SK-N-SH (cell line): ENCODE data around the gene SORCS3. TPM values are rescaled to one million over a fixed set of nuclear protein-coding genes. Genes with fewer than 3 reads are reported as not detected.

Experiments used
- CTCF ChIA-PET: fragments of 300-600, 350-600 bp; formaldehyde crosslinking; extraction: SDS; loops from one replicate; lab custom pipeline; 2021; lab: Yijun Ruan, JAX
- POLR2A ChIA-PET: fragments of 350-600 bp; sonication (Branson Sonifier 250); formaldehyde crosslinking; extraction: SDS; loops from one replicate; lab custom pipeline; 2020; ENCODE audit warnings: antibody characterized with exemption, inconsistent platforms; lab: Yijun Ruan, JAX
- DNase-seq: peaks from one replicate; pipeline ENCODE4 v3.0.0; 2012
- H2AFZ ChIP-seq: fragments of 200-600 bp; sonication (generic); 2 replicates; pipeline ENCODE4 v1.8.1; 2016; ENCODE audit warnings: antibody characterized with exemption, mild to moderate bottlenecking, low read depth
- H3F3A ChIP-seq: fragments of 200-600 bp; sonication (generic); replicated peaks from 2 replicates; pipeline ENCODE3; 2016; ENCODE audit warnings: antibody characterized with exemption, mild to moderate bottlenecking; ENCODE audit not compliant: insufficient read depth
- H3K27ac ChIP-seq, 2 experiments: fragments of 200-500 bp in 1 of 2; fragments of 200-600 bp in 1 of 2; sonication (Bioruptor generic) in 1 of 2; sonication (generic), shearing (Covaris generic) in 1 of 2; 2 replicates each; pipeline versions ENCODE4 v1.5.1 to v1.6.1; 2014 to 2016; ENCODE audit warnings: low read depth in 2 of 2, inconsistent platforms in 1 of 2, low read length in 1 of 2, mild to moderate bottlenecking in 1 of 2, mixed read lengths in 1 of 2
- H3K27me3 ChIP-seq: fragments of 200-600 bp; sonication (generic), shearing (Covaris generic); 2 replicates; pipeline ENCODE4 v1.6.1; 2016; ENCODE audit warnings: mixed run types; ENCODE audit not compliant: insufficient read depth
- H3K36me3 ChIP-seq, 2 experiments: fragments of 200-500 bp in 1 of 2; fragments of 200-600 bp in 1 of 2; sonication (Bioruptor generic) in 1 of 2; sonication (generic) in 1 of 2; replicated peaks in 1 of 2; 2 replicates each; pipeline versions ENCODE3 to v1.5.1; 2014 to 2016; ENCODE audit warnings: low read length in 1 of 2, mild to moderate bottlenecking in 1 of 2; ENCODE audit not compliant: insufficient read depth in 2 of 2, control insufficient read depth in 1 of 2
- H3K4me1 ChIP-seq, 2 experiments: fragments of 200-500 bp in 1 of 2; fragments of 200-600 bp in 1 of 2; sonication (Bioruptor generic) in 1 of 2; sonication (generic), shearing (Covaris generic) in 1 of 2; 2 replicates each; pipeline versions ENCODE4 v1.5.1 to v1.6.1; 2014 to 2016; ENCODE audit warnings: low read depth in 1 of 2, low read length in 1 of 2, mixed run types in 1 of 2; ENCODE audit not compliant: insufficient read depth in 2 of 2, control insufficient read depth in 1 of 2
- H3K4me2 ChIP-seq: fragments of 200-600 bp; sonication (generic), shearing (Covaris generic); 2 replicates; pipeline ENCODE4 v1.6.1; 2017; ENCODE audit warnings: mixed run types
- H3K4me3 ChIP-seq, 2 experiments: fragments of 200-500 bp in 1 of 2; fragments of 200-600 bp in 1 of 2; sonication (Bioruptor generic) in 1 of 2; sonication (generic), shearing (Covaris generic) in 1 of 2; 2 replicates each; pipeline versions ENCODE4 v1.5.1 to v1.8.1; 2014 to 2016; ENCODE audit warnings: low read depth in 2 of 2, inconsistent platforms in 1 of 2, low read length in 1 of 2, mild to moderate bottlenecking in 1 of 2, mixed read lengths in 1 of 2, moderate library complexity in 1 of 2
- H3K79me2 ChIP-seq: fragments of 200-600 bp; sonication (generic); 2 replicates; pipeline ENCODE4 v1.8.1; 2017; ENCODE audit warnings: mild to moderate bottlenecking; ENCODE audit not compliant: insufficient read depth
- H3K9ac ChIP-seq: fragments of 200-600 bp; sonication (generic); 2 replicates; pipeline ENCODE4 v1.6.1; 2017; ENCODE audit warnings: mixed run types
- H3K9me2 ChIP-seq: fragments of 200-600 bp; sonication (generic); 2 replicates; pipeline ENCODE4 v1.6.1; 2017; ENCODE audit warnings: mixed run types
- H3K9me3 ChIP-seq: fragments of 200-600 bp; sonication (generic); 2 replicates; pipeline ENCODE4 v1.6.1; 2017; ENCODE audit warnings: mixed run types, mild to moderate bottlenecking, moderate library complexity
- H4K20me1 ChIP-seq: fragments of 200-600 bp; sonication (generic); 2 replicates; pipeline ENCODE4 v1.6.1; 2017; ENCODE audit warnings: mild to moderate bottlenecking, mixed run types; ENCODE audit not compliant: insufficient read depth
- ELF1 ChIP-seq: IDR thresholded peaks from 2 replicates; pipeline ENCODE4 v1.4.0; 2012
- EP300 ChIP-seq, 2 experiments: IDR thresholded peaks; 2 replicates each; pipeline versions ENCODE4 v1.4.0 to v1.6.1; 2012; ENCODE audit warnings: borderline replicate concordance in 1 of 2, low read depth in 1 of 2, low read length in 1 of 2
- EZH2phosphoT487 ChIP-seq: fragments of 200-600 bp; sonication (generic); IDR thresholded peaks from 2 replicates; pipeline ENCODE4 v1.6.1; 2017; ENCODE audit warnings: low read depth, mixed run types, mild to moderate bottlenecking, antibody characterized with exemption, moderate library complexity, borderline replicate concordance
- FOSL2 ChIP-seq: IDR thresholded peaks from 2 replicates; pipeline ENCODE4 v1.4.0; 2012; ENCODE audit warnings: low read depth, mild to moderate bottlenecking, moderate library complexity, borderline replicate concordance
- FOXJ3 ChIP-seq: sonication (generic); formaldehyde crosslinking; IDR thresholded peaks from 2 replicates; pipeline ENCODE4 v1.5.1; 2020; ENCODE audit warnings: mild to moderate bottlenecking, missing genetic modification reagents
- FOXM1 ChIP-seq: IDR thresholded peaks from 2 replicates; pipeline ENCODE4 v1.4.0; 2012; ENCODE audit warnings: low read depth, mild to moderate bottlenecking
- GATA2 ChIP-seq: sonication (generic); formaldehyde crosslinking; IDR thresholded peaks from 2 replicates; pipeline ENCODE4 v1.5.0; 2020; ENCODE audit warnings: mild to moderate bottlenecking, missing genetic modification reagents
- JUND ChIP-seq: IDR thresholded peaks from 2 replicates; pipeline ENCODE4 v1.4.0; 2012
- MXI1 ChIP-seq: IDR thresholded peaks from 2 replicates; pipeline ENCODE4 v1.6.1; 2012; ENCODE audit warnings: mild to moderate bottlenecking, low read depth, low read length, improper control_type of control experiment
- POLR2AphosphoS5 ChIP-seq: IDR thresholded peaks from 2 replicates; pipeline ENCODE4 v1.6.1; 2012; ENCODE audit warnings: low read depth, low read length
- RCOR1 ChIP-seq: fragments of 150-350 bp; IDR thresholded peaks from 2 replicates; pipeline ENCODE4 v1.6.1; 2017; ENCODE audit warnings: antibody characterized with exemption, low read length
- RFX5 ChIP-seq: IDR thresholded peaks from 2 replicates; pipeline ENCODE4 v1.6.1; 2012; ENCODE audit warnings: mild to moderate bottlenecking, improper control_type of control experiment, low read length
- SMC3 ChIP-seq: IDR thresholded peaks from 2 replicates; pipeline ENCODE4 v1.6.1; 2012; ENCODE audit warnings: low read depth, low read length, improper control_type of control experiment
- TAF1 ChIP-seq: IDR thresholded peaks from 2 replicates; pipeline ENCODE4 v1.6.1; 2012; ENCODE audit warnings: low read depth, mild to moderate bottlenecking, low read length, moderate library complexity, borderline replicate concordance
- WGBS: methylation state at CpG from one replicate; pipeline ENCODE4 v1.1.6; 2017; ENCODE audit warnings: low lambda C conversion rate; 5-methylcytosine and 5-hydroxymethylcytosine counted together
- polyA plus RNA-seq, 3 experiments: library from polyadenylated mRNA; depleted of rRNA; stranded (reverse); fragments of >200 nt; gene quantifications; 2 replicates each; pipeline ENCODE4 v1.2.3, GENCODE V29; 2012
- TF ChIP-seq, protein P1 (sequence below): IDR thresholded peaks from 2 replicates; pipeline ENCODE4 v1.4.0; 2012; ENCODE audit warnings: low read depth, borderline replicate concordance
- TF ChIP-seq, protein P2 (sequence below): fragments of 150-350 bp; IDR thresholded peaks from 2 replicates; pipeline ENCODE4 v1.6.1; 2016; ENCODE audit warnings: mild to moderate bottlenecking, low read depth, low read length

The SORCS3 gene
- polyA plus RNA-seq, 1 of the 3 experiments (the other 2 are of a cell fraction): not detected

GRCh38 chr10:105085980-105086379, 444.9 kb downstream of the SORCS3 start:
- no peak overlapping the region for H3K9ac ChIP-seq
- ChIA-PET CTCF (interaction anchor here (1.2 kb wide), 1 partner anchor 10 kb away, joined by 3 read pairs; no protein-coding TSS in a partner anchor), POLR2A (no interaction called here)
- no peaks in the 10 kb centered on the region for H3K4me1 ChIP-seq
- no peak overlapping the region for H3K4me2 ChIP-seq
- no peaks in the 10 kb centered on the region for H3K9me2 ChIP-seq
- H3F3A ChIP-seq: no peaks in the 10 kb centered on the region
- no peaks in the 10 kb centered on the region for H3K9me3 ChIP-seq
- H3K79me2 ChIP-seq: no peaks in the 10 kb centered on the region
- no peaks in the 10 kb centered on the region for H3K27me3 ChIP-seq
- no peak for DNase-seq
- 11% methylated on average over 2 of the region's 2 CpGs for WGBS
- H2AFZ ChIP-seq: no peak overlapping the region
- H4K20me1 ChIP-seq: no peaks in the 10 kb centered on the region
- no peaks in the 10 kb centered on the region for H3K36me3 ChIP-seq
- no peak overlapping the region for H3K4me3 ChIP-seq
- no peak for TF ChIP-seq FOXJ3 (CRISPR knock-in tag)
- no peak for TF ChIP-seq TAF1
- TF ChIP-seq FOXM1: no peak
- TF ChIP-seq MXI1: no peak
- no peak for TF ChIP-seq RCOR1
- TF ChIP-seq JUND: no peak
- TF ChIP-seq, protein P1, sequence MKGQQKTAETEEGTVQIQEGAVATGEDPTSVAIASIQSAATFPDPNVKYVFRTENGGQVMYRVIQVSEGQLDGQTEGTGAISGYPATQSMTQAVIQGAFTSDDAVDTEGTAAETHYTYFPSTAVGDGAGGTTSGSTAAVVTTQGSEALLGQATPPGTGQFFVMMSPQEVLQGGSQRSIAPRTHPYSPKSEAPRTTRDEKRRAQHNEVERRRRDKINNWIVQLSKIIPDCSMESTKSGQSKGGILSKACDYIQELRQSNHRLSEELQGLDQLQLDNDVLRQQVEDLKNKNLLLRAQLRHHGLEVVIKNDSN: no peak
- TF ChIP-seq ELF1: no peak
- TF ChIP-seq FOSL2: no peak
- TF ChIP-seq, protein P2, sequence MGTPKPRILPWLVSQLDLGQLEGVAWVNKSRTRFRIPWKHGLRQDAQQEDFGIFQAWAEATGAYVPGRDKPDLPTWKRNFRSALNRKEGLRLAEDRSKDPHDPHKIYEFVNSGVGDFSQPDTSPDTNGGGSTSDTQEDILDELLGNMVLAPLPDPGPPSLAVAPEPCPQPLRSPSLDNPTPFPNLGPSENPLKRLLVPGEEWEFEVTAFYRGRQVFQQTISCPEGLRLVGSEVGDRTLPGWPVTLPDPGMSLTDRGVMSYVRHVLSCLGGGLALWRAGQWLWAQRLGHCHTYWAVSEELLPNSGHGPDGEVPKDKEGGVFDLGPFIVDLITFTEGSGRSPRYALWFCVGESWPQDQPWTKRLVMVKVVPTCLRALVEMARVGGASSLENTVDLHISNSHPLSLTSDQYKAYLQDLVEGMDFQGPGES: no peak
- no peak overlapping the region for H3K27ac ChIP-seq

DNA sequence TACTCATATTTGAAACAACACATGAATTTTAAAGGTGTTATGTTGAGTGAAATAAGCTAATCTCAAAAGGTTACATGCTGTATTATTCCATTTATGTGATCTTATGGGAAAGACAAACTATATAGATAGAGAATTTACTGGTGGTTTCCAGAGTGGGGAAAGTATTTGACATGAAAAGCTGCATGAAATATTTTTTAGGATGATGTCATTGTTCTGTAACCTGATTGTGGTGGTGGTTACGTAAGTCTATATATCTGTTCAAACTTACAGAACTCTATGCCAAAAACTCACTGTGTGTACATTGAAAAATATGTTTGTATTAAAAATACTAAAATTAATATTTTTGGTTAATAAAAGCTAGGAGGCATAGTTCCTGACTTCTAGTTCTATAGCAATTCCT, 453.0 kb downstream of the SORCS3 start:
- Histone ChIP-seq H3K9me3 (no peaks in the 10 kb centered on the region), H3K9ac (no peak overlapping the region), H3K79me2 (no peaks in the 10 kb centered on the region), H3F3A (no peaks in the 10 kb centered on the region), H3K36me3 (no peaks in the 10 kb centered on the region), H3K4me3 (no peak overlapping the region), H4K20me1 (no peaks in the 10 kb centered on the region), H2AFZ (no peak overlapping the region), H3K27me3 (no peaks in the 10 kb centered on the region), H3K27ac (no peak overlapping the region), H3K4me1 (no peaks in the 10 kb centered on the region; a peak in 1 of 4 replicates), H3K4me2 (no peak overlapping the region), H3K9me2 (no peaks in the 10 kb centered on the region)
- CTCF ChIA-PET: interaction anchor here (1.2 kb wide), 1 partner anchor 191 kb away, joined by 3 read pairs; no protein-coding TSS in a partner anchor
- no peak for DNase-seq
- POLR2A ChIA-PET: no interaction called here
- 28% methylated on average over 1 of the region's 1 CpG for WGBS
- TF ChIP-seq FOXJ3 (CRISPR knock-in tag) (no peak), POLR2AphosphoS5 (no peak), SMC3 (no peak), JUND (no peak), RFX5 (no peak), MXI1 (no peak), EZH2phosphoT487 (no peak), GATA2 (CRISPR knock-in tag) (no peak), EP300 (IDR thresholded peaks at IDR 0.05; ENCODE audit: borderline replicate concordance in 1 of 2, low read depth in 1 of 2, low read length in 1 of 2) (no peak)
- TF ChIP-seq, all 33 proteins: peak for 0
